T-helper 1 cell treated with Interleukin-12 subunit alpha and Interleukin-12 subunit beta and Interleukin-4 antibody, amounts not matched to agents 30 μg/mL and 1 μg/mL, for 36 hours (primary cell): ENCODE measurements around the gene CEP112.

Source experiments
- H3K27ac Mint-ChIP-seq: one replicate; pipeline ENCODE4 v1.8.0; 2021; ENCODE audit warnings: mild to moderate bottlenecking, mixed read lengths
- H3K27me3 Mint-ChIP-seq: one replicate; pipeline ENCODE4 v1.8.0; 2021; ENCODE audit warnings: low read depth, mixed read lengths
- H3K36me3 Mint-ChIP-seq: one replicate; pipeline ENCODE4 v1.8.0; 2021; ENCODE audit warnings: low read depth, mixed read lengths
- H3K4me1 Mint-ChIP-seq: one replicate; pipeline ENCODE4 v1.8.0; 2021; ENCODE audit warnings: low read depth, mixed read lengths
- H3K4me3 Mint-ChIP-seq: one replicate; pipeline ENCODE4 v1.8.0; 2021; ENCODE audit warnings: mild to moderate bottlenecking, moderate library complexity, mixed read lengths
- H3K9me3 Mint-ChIP-seq: one replicate; pipeline ENCODE4 v1.8.0; 2021; ENCODE audit warnings: mixed read lengths

CEP112 gene

DNA sequence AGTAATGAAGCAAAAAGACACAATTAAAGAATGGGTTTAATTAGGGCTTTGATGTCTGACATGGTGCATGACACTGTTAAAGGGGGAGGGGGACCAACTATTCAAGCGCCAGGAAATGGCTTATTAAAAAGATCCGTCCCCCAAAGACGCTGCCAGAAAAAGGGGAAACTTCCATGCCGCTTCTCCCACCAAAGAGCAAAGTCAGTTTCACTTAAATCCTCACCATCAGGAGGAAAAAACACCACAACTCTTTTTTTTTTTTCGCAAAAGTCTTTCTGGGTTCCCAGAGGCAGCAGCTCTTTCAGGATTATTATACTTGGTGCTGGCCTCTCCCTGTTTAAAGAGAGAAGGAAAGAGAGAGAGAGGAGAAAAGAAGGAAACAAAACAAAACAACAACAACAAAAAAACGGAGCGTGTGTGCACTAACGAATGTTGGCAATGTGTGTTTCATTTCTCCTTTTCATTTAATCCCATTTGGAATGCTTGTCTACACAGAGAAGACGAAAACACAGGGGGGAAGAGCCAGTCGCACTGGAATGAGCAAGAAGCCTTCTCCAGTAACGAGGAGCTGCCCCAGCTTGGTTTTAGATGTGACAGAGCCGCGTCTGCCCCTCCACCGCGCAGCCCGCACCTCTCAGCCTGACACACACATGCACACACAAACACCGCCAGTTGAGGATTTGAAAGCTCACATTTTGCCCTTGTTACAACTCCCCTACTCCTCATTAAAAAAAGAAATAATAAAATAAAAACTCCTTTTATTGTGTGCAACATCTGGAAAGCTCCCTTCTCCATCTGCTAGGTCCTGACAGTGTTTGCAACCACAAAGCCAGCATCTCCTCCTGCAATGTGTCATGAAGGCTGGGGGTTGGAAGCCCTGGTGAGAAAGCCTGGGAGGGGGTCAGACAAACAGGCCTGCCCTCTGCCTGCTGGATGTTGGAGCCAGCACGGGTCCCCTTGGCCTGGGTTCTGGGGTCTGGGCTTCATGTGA is 597.8 kb downstream of the CEP112 start:
- Mint-ChIP-seq H3K27me3 (peaks cover 5% of the 10 kb centered on the region), H3K4me3 (peak overlapping the region; percentile 51), H3K27ac (no peak overlapping the region), H3K4me1 (peaks cover 11% of the 10 kb centered on the region), H3K9me3 (no peaks in the 10 kb centered on the region), H3K36me3 (no peaks in the 10 kb centered on the region)

DNA sequence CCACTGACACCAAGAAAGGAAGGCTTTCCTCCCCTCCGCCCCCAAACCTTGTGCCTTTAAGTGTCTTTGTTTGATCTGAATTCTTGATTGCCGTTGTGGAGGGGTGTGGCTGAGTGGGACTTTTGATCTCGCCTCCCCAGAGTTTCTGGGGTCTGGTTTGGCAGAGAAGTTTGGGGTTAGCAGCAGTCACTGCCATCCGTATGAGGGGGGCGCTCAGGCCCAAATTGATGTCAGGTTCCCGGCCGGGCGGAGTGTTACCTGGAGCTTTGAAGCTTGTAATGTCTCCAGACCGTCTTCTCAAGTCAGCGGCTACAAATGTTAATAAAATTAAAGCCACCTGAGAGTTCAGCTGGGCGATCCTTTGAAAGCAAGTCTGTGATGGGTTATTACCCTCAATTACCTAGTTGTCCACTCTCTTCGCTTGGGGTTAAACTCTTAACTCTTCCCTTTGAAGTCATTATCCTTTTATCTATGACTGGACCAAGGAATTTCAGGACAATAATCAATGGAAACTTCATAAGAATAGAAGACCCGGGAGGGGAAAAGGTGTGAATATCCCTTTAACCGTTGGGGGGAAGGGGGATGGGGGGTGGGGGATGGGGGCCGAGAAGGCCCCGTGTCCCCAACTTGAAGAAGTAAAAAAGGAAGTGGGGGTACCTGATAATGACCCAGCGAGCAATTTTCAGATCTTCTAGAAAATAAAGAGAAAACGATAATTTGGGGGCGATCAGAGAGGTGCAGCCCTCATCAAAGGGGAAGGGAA is 598.7 kb downstream of the CEP112 start:
- no peaks in the 10 kb centered on the region for H3K9me3 Mint-ChIP-seq
- H3K27me3 Mint-ChIP-seq: peaks cover 5% of the 10 kb centered on the region
- H3K4me1 Mint-ChIP-seq: peaks cover 11% of the 10 kb centered on the region
- H3K36me3 Mint-ChIP-seq: no peaks in the 10 kb centered on the region
- no peak overlapping the region for H3K27ac Mint-ChIP-seq
- H3K4me3 Mint-ChIP-seq: no peak overlapping the region

DNA sequence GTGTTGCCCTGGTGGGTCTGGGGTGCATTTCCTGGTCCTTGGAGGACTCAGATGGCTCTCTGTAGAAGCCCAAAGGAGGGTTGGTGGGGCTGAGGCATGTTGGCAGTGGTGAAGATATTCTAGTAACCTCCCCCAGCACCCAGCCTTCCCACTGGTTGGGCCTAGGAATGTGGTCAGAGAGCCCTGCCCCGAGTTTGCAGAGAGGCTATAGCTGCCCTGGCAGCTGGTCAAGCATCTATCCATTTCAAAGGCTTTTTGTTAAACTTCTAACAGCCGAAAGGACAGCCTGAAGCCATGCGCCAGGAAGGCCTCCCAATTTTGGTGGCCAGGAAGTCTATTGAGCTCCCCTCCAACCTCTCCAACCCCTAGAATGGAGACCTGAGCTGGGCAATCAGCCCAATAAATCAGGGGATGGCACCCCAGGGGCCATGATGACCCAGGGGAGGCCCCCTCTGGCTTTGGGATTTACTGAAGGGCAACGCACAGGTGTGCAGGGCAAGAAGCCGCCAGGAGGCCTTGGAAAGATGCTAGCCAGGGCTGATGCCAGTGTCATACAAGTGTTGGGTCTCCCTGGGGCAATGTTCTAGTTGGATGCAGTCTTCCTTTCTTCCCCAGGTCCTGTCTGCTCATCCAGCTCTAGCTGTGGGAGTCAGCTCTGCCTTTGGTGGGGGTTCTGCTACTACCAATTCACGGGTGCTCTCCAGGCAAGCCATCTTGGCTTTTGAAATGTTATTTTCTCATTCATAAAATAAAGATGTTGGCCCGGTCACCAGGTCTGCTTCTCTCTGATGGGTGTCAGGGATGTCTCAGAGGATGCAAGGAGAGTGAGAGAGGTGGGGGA is 599.6 kb downstream of the CEP112 start:
- H3K9me3 Mint-ChIP-seq: no peaks in the 10 kb centered on the region
- H3K4me1 Mint-ChIP-seq: peaks cover 11% of the 10 kb centered on the region
- H3K27ac Mint-ChIP-seq: no peak overlapping the region
- H3K36me3 Mint-ChIP-seq: no peaks in the 10 kb centered on the region
- no peak overlapping the region for H3K4me3 Mint-ChIP-seq
- peaks cover 5% of the 10 kb centered on the region for H3K27me3 Mint-ChIP-seq

DNA sequence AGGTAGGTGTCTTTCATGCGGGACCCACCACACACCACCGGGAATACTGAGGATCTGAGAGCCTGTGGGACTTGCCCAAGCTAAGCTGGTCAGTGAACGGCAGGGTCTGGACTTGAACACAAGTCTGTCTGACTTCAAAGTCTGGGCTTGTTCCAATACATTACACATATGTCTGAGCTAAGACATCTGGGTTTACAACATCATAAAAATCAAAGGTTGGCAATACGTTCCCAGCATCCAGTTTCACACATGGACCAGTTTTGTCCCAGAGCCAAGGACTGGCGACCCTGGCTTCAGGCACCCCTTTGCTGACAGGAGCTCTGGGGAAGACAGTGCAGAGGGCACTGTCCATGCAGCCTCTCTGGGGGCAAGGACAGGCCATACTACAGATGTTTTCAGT is 602.6 kb downstream of the CEP112 start:
- Mint-ChIP-seq H3K27ac (no peak overlapping the region), H3K4me3 (no peak overlapping the region), H3K4me1 (peaks cover 5% of the 10 kb centered on the region), H3K27me3 (peaks cover 5% of the 10 kb centered on the region), H3K36me3 (no peaks in the 10 kb centered on the region), H3K9me3 (no peaks in the 10 kb centered on the region)

DNA sequence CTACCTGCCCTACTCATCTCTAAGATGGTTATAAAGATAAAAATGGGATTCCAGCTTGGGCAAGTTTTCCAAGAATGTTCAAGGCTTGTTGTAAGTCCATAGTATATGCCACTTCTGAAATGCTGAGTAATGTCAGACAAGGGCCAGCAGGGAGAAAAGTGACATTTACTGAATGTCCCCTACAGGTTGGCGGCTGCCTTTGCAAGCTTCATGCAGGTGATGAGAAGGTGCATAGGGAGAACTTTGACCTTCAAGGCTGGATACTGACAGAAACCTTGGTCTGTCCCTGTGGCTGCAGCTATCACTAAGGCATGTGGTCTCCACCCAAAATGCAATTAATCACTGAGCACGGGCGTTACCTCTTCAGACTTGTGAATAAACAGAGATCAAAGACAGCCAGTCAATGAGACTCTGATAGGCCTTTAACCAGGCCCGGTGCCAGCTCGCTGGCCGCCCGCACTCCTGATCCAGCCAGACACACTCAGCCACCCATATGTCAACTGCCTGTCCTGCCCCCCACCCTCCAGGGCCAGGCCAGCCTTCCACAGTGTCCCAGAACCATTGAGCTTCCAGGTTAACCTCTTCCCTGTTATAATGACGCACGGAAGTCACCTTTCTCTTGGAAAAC is 603.6 kb downstream of the CEP112 start:
- Mint-ChIP-seq H3K27ac (no peak overlapping the region), H3K4me3 (no peak overlapping the region), H3K9me3 (no peaks in the 10 kb centered on the region), H3K4me1 (no peaks in the 10 kb centered on the region), H3K27me3 (no peaks in the 10 kb centered on the region), H3K36me3 (no peaks in the 10 kb centered on the region)

DNA sequence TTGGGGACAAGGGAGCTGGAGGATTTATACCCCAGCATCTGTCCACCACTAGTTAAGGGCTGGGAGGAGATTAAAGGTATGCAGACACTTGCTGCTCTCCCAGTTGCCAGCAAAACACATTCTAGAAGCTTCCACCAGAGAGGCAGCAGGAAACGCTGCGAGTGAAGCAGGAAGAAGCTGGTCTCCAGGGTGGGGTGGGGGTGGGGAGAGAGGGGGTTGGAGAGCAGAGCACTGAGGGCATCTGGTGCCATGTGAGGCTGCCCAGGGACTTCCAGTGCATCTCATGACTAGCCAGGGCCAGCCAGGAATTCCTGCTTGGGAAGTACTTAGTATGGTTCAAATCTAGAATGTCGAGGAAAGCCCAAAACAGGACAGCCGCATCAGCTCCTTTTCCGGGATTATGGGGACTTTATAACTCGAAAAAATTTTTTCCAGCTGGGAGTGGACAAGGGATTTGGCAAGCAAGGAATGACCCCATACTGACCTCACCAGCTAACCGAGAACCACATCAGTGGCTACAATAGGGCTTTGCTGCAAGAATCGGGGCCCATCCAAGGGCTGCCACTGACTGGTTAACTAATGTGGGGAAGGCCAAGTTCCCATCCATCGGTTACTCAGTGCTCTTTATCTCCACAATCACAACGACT is 604.3 kb downstream of the CEP112 start:
- no peak overlapping the region for H3K4me3 Mint-ChIP-seq
- no peaks in the 10 kb centered on the region for H3K27me3 Mint-ChIP-seq
- H3K27ac Mint-ChIP-seq: no peak overlapping the region
- no peaks in the 10 kb centered on the region for H3K36me3 Mint-ChIP-seq
- H3K4me1 Mint-ChIP-seq: no peaks in the 10 kb centered on the region
- no peaks in the 10 kb centered on the region for H3K9me3 Mint-ChIP-seq

DNA sequence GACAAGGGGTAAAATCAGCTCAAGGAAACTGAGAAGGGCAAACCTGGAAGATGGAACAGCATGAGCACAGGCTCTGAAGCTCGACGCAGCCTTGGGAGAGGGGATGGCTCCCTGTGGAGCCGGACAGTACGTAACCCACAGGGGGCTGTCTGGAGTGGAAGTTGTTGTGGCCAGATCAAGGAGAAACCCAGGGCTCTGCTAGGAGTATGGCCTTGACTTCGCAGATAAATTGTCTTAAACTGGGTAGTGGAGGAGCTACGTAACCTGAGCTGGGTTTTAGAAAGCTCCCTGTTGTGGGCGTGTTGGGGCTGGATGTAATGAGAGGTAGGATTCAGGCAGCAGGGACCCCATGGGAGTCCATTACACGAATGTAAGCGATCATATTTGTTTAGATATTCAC is 605.0 kb downstream of the CEP112 start:
- Mint-ChIP-seq H3K4me3 (no peak overlapping the region), H3K4me1 (no peaks in the 10 kb centered on the region), H3K27me3 (no peaks in the 10 kb centered on the region), H3K36me3 (no peaks in the 10 kb centered on the region), H3K27ac (no peak overlapping the region), H3K9me3 (no peaks in the 10 kb centered on the region)
